OCI-LY7 (cell line): Measurements from ENCODE around the gene SATB2. TPM values are rescaled to one million over a fixed set of nuclear protein-coding genes. Genes with fewer than 3 reads are reported as not detected.

Experiments used
- BruUV-seq: library from RNA; stranded (reverse); fragments of 400-500 nt; replicated peaks from 2 replicates; lab custom pipeline; 2021; lab: Mats Ljungman, UMichigan
- CTCF ChIA-PET: fragments of 300-600 bp; sonication (Branson Sonifier 250); formaldehyde crosslinking; loops from one replicate; lab custom pipeline; 2022; ENCODE audit warnings: antibody characterized with exemption; ENCODE audit not compliant: unreplicated experiment; lab: Charles Lee
- POLR2A ChIA-PET: fragments of 300-600 bp; sonication (Branson Sonifier 250); formaldehyde crosslinking; loops from one replicate; lab custom pipeline; 2022; ENCODE audit warnings: antibody characterized with exemption; lab: Charles Lee
- DNase-seq: peaks from one replicate; pipeline ENCODE4 v3.0.0-alpha.2; 2015; ENCODE audit warnings: low spot score
- H2AFZ ChIP-seq: fragments of 200-600 bp; sonication (generic), shearing (Covaris generic); 2 replicates; pipeline ENCODE4 v1.6.1; 2014; ENCODE audit warnings: mild to moderate bottlenecking, antibody characterized with exemption, low read length, moderate library complexity
- H3K27ac ChIP-seq: fragments of 200-600 bp; sonication (generic); 2 replicates; pipeline ENCODE4 v1.5.1; 2014; ENCODE audit warnings: mixed run types, low read depth, mild to moderate bottlenecking, moderate library complexity, low read length, inconsistent platforms; ENCODE audit not compliant: poor library complexity, severe bottlenecking
- H3K36me3 ChIP-seq: fragments of 200-600 bp; sonication (generic); 2 replicates; pipeline ENCODE4 v1.6.1; 2014; ENCODE audit warnings: mild to moderate bottlenecking, antibody characterized with exemption, low read length, moderate library complexity, mixed read lengths; ENCODE audit not compliant: insufficient read depth
- H3K4me1 ChIP-seq: fragments of 200-600 bp; sonication (generic); 2 replicates; pipeline ENCODE4 v1.5.1; 2014; ENCODE audit warnings: mild to moderate bottlenecking, low read length; ENCODE audit not compliant: insufficient read depth, poor library complexity, severe bottlenecking
- H3K4me2 ChIP-seq: fragments of 200-600 bp; sonication (generic); 2 replicates; pipeline ENCODE4 v1.6.1; 2014; ENCODE audit warnings: mild to moderate bottlenecking, low read length
- H3K4me3 ChIP-seq: fragments of 200-600 bp; sonication (generic); 2 replicates; pipeline ENCODE4 v1.5.1; 2014; ENCODE audit warnings: mild to moderate bottlenecking, low read depth, low read length; ENCODE audit not compliant: poor library complexity, severe bottlenecking
- H3K79me2 ChIP-seq: fragments of 200-600 bp; sonication (generic); 2 replicates; pipeline ENCODE4 v1.6.1; 2016; ENCODE audit warnings: low read depth, mild to moderate bottlenecking, low read length, moderate library complexity, mixed read lengths; ENCODE audit not compliant: insufficient read depth
- H3K9me2 ChIP-seq: fragments of 200-600 bp; sonication (generic); 2 replicates; pipeline ENCODE4 v1.6.1; 2016; ENCODE audit warnings: mild to moderate bottlenecking, low read length, mixed read lengths; ENCODE audit not compliant: insufficient read depth
- H3K9me3 ChIP-seq: fragments of 200-600 bp; sonication (generic); 2 replicates; pipeline ENCODE4 v1.6.1; 2014; ENCODE audit warnings: mild to moderate bottlenecking, mixed run types, low read length, mixed read lengths
- H4K20me1 ChIP-seq: fragments of 200-600 bp; sonication (generic); 2 replicates; pipeline ENCODE4 v1.6.1; 2014; ENCODE audit warnings: mild to moderate bottlenecking, antibody characterized with exemption, low read length, moderate library complexity, mixed read lengths; ENCODE audit not compliant: insufficient read depth
- EZH2phosphoT487 ChIP-seq: fragments of 200-600 bp; sonication (generic); IDR thresholded peaks from 2 replicates; pipeline ENCODE4 v1.6.1; 2018; ENCODE audit warnings: low read depth, borderline replicate concordance, mild to moderate bottlenecking, mixed run types, antibody characterized with exemption, low read length, moderate library complexity, mixed read lengths
- intact Hi-C: fragments of 100-400 bp; cut with micrococcal nuclease; formaldehyde crosslinking; loops from one replicate; pipeline ENCODE4 v1.10.0; 2022; ENCODE audit not compliant: unreplicated experiment
- total RNA-seq, 2 experiments: library from RNA; depleted of rRNA in 1 of 2; stranded (reverse); fragments of >200 nt in 1 of 2; shearing (Covaris generic) in 1 of 2; gene quantifications; 2 replicates each; pipeline ENCODE4 v1.2.3, GENCODE V29; 2014 to 2022
- TF ChIP-seq, protein P1 (sequence below): fragments of 200-600 bp; sonication (generic); conservative IDR thresholded peaks from 2 replicates; pipeline ENCODE4 v1.5.1; 2014; ENCODE audit warnings: mild to moderate bottlenecking, antibody characterized with exemption, low read length, moderate library complexity, mixed read lengths

SATB2 gene
- total RNA-seq, 2 experiments from 2014 or later = 15.9 to 30.7 TPM

- no TSS peak for BruUV-seq
- Histone ChIP-seq H3K27ac (no peak overlapping the region), H3K79me2 (no peaks in the 10 kb centered on the region), H3K4me1 (peaks cover 5% of the 10 kb centered on the region), H3K4me3 (no peak overlapping the region), H3K9me2 (no peaks in the 10 kb centered on the region), H2AFZ (no peak overlapping the region), H3K4me2 (no peak overlapping the region), H3K36me3 (no peaks in the 10 kb centered on the region), H3K9me3 (no peaks in the 10 kb centered on the region), H4K20me1 (no peaks in the 10 kb centered on the region)
- DNase-seq = no peak
- TF ChIP-seq, protein P1, sequence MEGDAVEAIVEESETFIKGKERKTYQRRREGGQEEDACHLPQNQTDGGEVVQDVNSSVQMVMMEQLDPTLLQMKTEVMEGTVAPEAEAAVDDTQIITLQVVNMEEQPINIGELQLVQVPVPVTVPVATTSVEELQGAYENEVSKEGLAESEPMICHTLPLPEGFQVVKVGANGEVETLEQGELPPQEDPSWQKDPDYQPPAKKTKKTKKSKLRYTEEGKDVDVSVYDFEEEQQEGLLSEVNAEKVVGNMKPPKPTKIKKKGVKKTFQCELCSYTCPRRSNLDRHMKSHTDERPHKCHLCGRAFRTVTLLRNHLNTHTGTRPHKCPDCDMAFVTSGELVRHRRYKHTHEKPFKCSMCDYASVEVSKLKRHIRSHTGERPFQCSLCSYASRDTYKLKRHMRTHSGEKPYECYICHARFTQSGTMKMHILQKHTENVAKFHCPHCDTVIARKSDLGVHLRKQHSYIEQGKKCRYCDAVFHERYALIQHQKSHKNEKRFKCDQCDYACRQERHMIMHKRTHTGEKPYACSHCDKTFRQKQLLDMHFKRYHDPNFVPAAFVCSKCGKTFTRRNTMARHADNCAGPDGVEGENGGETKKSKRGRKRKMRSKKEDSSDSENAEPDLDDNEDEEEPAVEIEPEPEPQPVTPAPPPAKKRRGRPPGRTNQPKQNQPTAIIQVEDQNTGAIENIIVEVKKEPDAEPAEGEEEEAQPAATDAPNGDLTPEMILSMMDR = no peak
- TF ChIP-seq EZH2phosphoT487 = no peak
- ChIA-PET POLR2A (interaction anchor here (0.7 to 0.8 kb wide), 2 partner anchors 8 to 14 kb away, joined by 4 to 6 read pairs; no protein-coding TSS in a partner anchor), CTCF (no interaction called here)
- intact Hi-C loops = no loop called here
Measured at GRCh38 chr2:199230091-199230490, 227.6 kb downstream of the SATB2 start.

- no peaks in the 10 kb centered on the region for H4K20me1 ChIP-seq
- H3K36me3 ChIP-seq = no peaks in the 10 kb centered on the region
- ChIA-PET CTCF (no interaction called here), POLR2A (no interaction called here)
- intact Hi-C loops = no loop called here
- no peaks in the 10 kb centered on the region for H3K9me3 ChIP-seq
- H3K9me2 ChIP-seq = no peaks in the 10 kb centered on the region
- H3K79me2 ChIP-seq = no peaks in the 10 kb centered on the region
- no peak overlapping the region for H3K4me3 ChIP-seq
- BruUV-seq = no TSS peak
- no peak overlapping the region for H2AFZ ChIP-seq
- H3K27ac ChIP-seq = no peak overlapping the region
- peaks cover 5% of the 10 kb centered on the region for H3K4me1 ChIP-seq
- TF ChIP-seq, protein P1 = no peak
- no peak for TF ChIP-seq EZH2phosphoT487
- no peak overlapping the region for H3K4me2 ChIP-seq
- no peak for DNase-seq
Measured at GRCh38 chr2:199228887-199229819, 228.6 kb downstream of the SATB2 start.

- Histone ChIP-seq H3K9me2 (no peaks in the 10 kb centered on the region), H3K4me2 (no peak overlapping the region), H3K27ac (no peak overlapping the region), H3K4me3 (no peak overlapping the region), H3K79me2 (no peaks in the 10 kb centered on the region), H3K4me1 (no peaks in the 10 kb centered on the region), H2AFZ (no peak overlapping the region), H3K36me3 (no peaks in the 10 kb centered on the region; the same call in 1 of the 2 replicates), H4K20me1 (no peaks in the 10 kb centered on the region), H3K9me3 (no peaks in the 10 kb centered on the region)
- BruUV-seq = no TSS peak
- DNase-seq = peak; percentile 41
- POLR2A ChIA-PET = interaction anchor here (1.0 kb wide), 1 partner anchor 15 kb away, joined by 3 read pairs; no protein-coding TSS in a partner anchor
- CTCF ChIA-PET = no interaction called here
- intact Hi-C loops = no loop called here
- no peak for TF ChIP-seq EZH2phosphoT487
- TF ChIP-seq, protein P1 = no peak
Measured at GRCh38 chr2:199223791-199224190, 233.9 kb downstream of the SATB2 start.
